Medulla oblongata (tissue), 1 donor: ENCODE data around the gene ARHGAP44.

ENCODE experiments used
- DNase-seq: peaks from one replicate; pipeline ENCODE4 v3.0.0-alpha.2; 2015; ENCODE audit errors: extremely low spot score

The ARHGAP44 gene

GRCh38 chr17:12995106-12995895, 206.0 kb downstream of the ARHGAP44 start:
- no peak for DNase-seq

- no peak for DNase-seq
Observed at GRCh38 chr17:12995896-12996295, 206.6 kb downstream of the ARHGAP44 start.

DNA sequence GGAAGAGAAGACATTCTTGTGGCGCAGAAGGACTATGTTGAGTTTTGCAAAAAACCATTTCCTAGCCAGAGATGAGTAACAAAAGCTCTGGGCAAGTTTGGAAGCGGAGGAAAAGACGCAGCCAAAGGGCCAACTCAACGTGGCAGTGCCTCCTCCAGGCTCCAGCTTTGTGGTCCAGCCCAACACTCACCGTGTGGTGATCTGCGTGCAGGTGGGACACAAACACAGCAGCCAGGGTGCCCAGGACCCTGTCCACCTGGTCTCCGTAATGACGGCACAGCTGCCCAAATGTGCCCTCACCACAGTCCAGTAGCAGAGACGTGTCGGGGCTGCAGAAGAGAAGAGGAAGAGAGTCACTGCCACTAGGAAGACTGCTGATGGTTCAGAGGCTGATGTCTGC, 207.1 kb downstream of the ARHGAP44 start:
- DNase-seq = no peak

DNA sequence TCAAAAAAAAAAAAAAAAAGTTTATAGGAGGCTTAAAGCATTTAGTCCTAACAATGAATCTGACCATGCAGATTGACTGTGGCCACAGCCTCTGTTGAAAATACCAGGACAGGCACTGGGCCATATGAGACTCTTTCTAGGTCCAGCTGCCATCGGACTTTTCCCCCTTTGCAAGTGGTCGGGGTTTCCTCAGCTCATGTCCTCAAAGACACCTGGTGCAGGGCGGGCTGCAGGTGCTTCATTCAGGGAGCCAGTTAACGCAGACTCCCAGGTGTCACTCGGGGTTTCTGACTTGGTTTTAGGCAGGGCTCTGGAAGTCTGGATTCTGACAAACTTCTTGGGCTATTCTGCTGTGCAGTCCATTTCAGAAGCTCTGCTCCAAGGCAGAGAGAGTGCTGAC, 207.6 kb downstream of the ARHGAP44 start:
- no peak for DNase-seq

GRCh38 chr17:12998461-12998860, 209.2 kb downstream of the ARHGAP44 start:
- DNase-seq = no peak

DNA sequence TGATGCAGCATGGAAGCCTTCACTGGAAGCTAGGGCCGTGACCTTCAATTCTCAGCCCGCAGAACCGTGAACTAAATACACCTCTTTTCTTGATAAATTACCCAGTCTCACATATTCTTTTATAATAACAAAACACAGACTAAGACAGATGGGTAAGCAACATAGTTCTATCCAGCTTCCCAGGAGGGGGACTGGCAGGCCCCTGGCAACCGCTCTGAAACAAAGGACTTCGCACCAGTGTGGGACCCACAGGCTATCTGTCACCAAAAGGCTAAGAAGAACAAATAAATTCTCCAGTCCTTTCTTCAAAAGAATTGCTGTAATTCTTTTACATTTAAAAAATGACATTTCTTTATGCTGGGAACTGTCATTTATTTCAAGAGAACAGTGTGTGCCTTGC, 209.6 kb downstream of the ARHGAP44 start:
- no peak for DNase-seq

GRCh38 chr17:13000561-13000960, 211.3 kb downstream of the ARHGAP44 start:
- DNase-seq = no peak

DNA sequence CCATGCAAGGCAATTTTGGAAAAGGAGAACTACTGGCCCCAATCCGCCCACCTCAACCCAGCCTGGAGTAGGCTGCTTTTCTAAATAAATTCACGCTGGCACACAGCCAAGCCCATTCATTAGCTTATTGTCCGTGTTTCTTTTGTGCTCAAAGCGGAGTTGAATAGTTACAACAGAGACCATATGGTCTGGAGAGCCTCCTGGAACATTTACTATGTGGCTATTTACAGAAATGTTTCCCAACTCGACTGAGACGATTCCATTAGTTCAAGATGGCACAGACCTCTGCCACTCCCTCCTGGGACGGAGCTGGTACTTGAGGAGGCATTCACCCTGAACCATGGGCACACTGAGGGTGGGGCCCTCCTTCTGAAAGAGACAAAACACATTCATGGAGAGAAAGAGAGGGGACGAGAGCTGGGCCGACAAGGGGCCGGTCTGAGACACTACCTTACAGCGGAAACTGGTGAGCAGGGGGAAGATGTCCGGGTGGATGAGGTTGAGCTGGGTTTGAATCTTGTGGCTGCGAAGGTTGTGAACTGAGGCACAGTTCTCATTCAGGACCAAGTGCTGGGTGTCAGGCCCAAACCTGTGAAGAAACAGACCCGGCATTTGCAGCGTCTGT, 212.8 kb downstream of the ARHGAP44 start:
- no peak for DNase-seq

- peak; percentile 81 for DNase-seq
Observed at GRCh38 chr17:13002761-13003453, 213.6 kb downstream of the ARHGAP44 start.

- DNase-seq = no peak
Observed at GRCh38 chr17:13003454-13003851, 214.2 kb downstream of the ARHGAP44 start.

DNA sequence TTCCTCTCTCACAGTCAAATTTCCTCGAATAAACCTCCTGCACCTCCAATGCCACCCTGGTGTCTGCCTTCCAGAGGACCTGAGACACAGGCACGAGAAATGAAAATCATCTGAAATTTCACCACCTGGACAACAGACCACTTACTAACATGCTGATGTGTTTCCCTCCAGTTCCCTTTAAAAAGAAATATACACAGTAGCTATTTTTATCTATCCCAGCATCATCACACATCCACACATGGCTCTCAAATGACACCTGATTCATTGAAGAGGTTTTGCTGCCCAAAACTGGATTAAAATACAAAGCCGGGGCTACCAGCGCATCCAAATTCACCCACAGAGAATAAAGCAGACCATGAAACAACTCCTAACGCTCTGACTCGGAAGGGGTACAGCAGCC, 214.6 kb downstream of the ARHGAP44 start:
- DNase-seq = no peak

- DNase-seq = no peak
Observed at GRCh38 chr17:13004336-13004735, 215.0 kb downstream of the ARHGAP44 start.

- no peak for DNase-seq
Observed at GRCh38 chr17:13005530-13005929, 216.2 kb downstream of the ARHGAP44 start.

DNA sequence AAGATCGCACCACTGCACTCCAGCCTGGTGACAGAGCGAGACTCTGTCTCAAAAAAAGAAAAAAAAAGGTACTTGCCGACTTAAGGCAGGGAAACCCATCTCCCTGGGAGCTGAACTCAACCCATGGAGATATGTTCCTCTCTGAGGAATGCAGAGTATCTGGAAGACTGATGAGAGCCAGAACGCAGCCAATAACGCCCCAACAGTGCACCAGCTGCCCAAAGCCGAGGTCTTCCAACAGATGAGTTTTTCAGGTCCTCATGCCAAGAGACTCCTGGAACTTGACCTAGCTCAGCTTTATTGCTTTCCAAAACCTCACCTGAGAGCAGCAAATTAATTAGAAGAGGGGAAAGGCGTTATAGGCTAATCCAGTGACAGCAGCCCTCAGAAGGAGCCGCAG, 219.2 kb downstream of the ARHGAP44 start:
- no peak for DNase-seq

GRCh38 chr17:13010959-13011358, 221.7 kb downstream of the ARHGAP44 start:
- DNase-seq = no peak

GRCh38 chr17:13014801-13015200, 225.5 kb downstream of the ARHGAP44 start:
- no peak for DNase-seq

DNA sequence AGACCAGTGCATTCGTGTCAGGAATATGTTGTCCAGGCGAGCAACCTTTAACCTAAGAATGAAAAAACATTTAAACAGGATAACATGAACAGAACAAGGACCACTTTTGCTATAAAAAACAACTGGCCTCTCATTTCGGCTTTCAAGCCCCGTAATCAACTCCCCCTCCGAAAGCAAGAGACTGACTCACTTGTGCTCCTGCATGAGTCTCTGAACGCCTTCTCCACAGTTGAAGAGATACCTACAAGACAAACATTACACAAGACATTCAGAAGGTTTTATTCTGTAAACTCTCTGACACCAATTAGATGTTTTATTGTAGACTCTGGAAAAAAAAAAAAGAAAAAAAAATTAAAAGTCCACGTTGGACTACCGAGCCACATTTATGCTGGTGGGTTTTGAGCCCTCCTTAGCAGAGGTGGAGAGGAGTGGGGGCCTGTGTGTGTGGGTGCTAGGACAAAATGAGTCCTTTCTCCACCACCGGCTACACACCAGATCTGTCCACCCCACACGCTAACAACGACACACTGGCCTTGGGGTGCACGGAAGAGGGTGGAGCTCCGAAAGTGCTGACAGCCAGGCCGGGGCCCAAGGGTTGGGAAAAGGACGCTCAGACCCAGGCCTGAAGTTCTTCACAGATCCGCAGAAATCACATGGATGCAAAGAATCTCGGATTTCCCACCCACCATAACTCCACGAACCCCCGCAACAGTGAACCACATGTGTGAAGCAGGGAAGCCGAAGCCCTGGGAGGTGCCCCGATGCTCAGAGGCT, 227.8 kb downstream of the ARHGAP44 start:
- peak; percentile 26 for DNase-seq

DNA sequence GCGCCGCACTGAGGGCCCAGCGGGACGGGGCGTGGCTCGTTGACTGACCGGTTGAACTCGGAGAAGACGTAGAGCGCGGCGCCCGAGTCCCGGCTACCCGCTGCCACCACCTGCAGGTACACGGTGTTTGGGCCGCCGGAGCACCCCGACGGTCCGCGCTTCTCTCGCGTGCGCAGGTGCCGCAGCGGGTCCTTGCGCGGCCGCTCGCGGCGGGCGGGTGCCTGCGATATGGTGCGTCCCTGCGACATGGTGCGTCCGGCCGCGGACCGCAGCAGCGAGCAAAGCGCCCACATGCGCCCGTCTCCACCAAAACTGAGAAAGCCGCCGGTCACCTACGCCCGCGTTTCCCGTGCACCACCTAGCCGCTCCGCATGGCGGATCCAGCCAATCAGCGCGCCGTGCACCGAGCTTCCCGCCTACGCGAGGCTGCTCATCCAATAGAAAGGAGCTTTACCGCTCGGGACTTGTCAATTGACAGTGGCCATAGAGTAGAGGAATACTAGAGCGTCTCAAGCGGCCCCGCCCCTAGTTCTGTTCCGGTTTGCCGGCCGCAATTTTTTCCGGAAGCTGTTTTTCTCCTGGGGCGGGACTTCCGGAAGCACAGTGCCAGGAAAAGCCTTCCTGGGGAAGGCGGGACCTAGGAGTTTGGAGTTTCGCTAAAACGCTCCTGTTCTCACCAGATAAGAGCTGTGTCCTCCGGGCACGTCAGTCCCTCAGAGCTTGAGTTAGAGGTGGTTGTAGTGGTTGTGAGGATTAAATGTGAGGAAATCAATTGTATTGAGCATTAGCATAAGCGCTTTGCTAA, 228.6 kb downstream of the ARHGAP44 start, which contains the start of gene ELAC2:
Gene ELAC2, minus strand, starts transcription at position 373 of the 805 bp plus-strand sequence. Its CDS starts 80 bp downstream, at position 293.
- DNase-seq = peak; percentile 99

- DNase-seq = no peak
Observed at GRCh38 chr17:13024016-13024415, 234.7 kb downstream of the ARHGAP44 start.

DNA sequence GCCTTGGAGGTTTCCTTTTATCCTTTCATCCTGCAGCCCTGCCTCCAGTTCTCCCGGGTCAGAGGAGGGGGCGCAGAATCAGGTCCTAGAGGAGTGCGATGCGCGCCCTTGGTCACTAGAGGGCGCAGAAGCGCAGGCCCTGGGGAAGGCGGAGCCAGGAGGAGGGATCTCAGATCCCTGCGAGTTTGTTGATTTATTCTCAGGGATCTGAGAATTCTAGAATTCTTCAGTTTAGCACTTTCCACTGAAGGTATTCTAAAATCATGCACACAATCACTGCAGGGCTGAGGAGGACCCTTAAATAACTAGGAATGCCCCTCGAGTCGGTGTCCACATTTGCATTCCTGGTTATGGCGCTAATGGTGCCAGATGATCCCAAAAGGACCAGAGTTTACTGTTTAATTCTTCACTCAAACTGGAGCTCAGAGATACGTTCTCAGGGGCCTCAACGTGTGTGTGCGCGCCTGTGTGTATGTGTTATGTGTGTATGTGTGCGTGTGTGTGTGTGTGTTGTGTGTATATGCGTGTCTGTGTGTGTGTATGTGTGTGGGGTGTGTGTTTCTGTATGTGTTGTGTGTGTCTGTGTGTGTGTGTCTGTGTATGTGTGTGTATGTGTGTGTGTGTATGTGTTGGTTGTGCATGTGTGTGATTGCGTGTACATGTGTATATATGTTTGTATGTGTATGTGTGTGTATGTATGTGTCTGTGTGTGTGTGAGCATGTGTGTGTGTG, 235.4 kb downstream of the ARHGAP44 start:
- DNase-seq = peak; percentile 69
